ENCODE measurements around the gene HORMAD2.
"Not testable (repeated sequence)": the region's sequence is repeated elsewhere in the genome, so short reads cannot be mapped to it uniquely, and the experiment has no call there.

Gene HORMAD2

GRCh38 chr22:30059346-30060020 lies 20.8 kb upstream of the HORMAD2 start:
- not testable (repeated sequence) for DNase-seq

GRCh38 chr22:30061094-30061493 lies 19.2 kb upstream of the HORMAD2 start:
- DNase-seq, result not testable (repeated sequence)

- no peak for DNase-seq
These were observed 18.0 kb upstream of the HORMAD2 start for GRCh38 chr22:30062259-30062658.

GRCh38 chr22:30062950-30063349 lies 17.3 kb upstream of the HORMAD2 start:
- DNase-seq, result no peak

GRCh38 chr22:30064172-30064571 lies 16.1 kb upstream of the HORMAD2 start:
- DNase-seq, result no peak

GRCh38 chr22:30073743-30074142 lies 6.5 kb upstream of the HORMAD2 start:
- no peak for DNase-seq

GRCh38 chr22:30074147-30074546 lies 6.1 kb upstream of the HORMAD2 start:
- DNase-seq, result no peak

- DNase-seq, result no peak
These were observed 5.3 kb upstream of the HORMAD2 start for GRCh38 chr22:30074994-30075393.

- no peak for DNase-seq
These were observed 2.9 kb upstream of the HORMAD2 start for GRCh38 chr22:30077279-30077880.

- DNase-seq, result no peak
These were observed 1.6 kb upstream of the HORMAD2 start for GRCh38 chr22:30078320-30079311.

- DNase-seq, result no peak
These were observed 541 bp downstream of the HORMAD2 start for GRCh38 chr22:30080805-30081204.

GRCh38 chr22:30086496-30086895 lies 6.2 kb downstream of the HORMAD2 start:
- no peak for DNase-seq

- not testable (repeated sequence) for DNase-seq
These were observed 6.8 kb downstream of the HORMAD2 start for GRCh38 chr22:30087037-30087436.

- no peak for DNase-seq
These were observed 7.3 kb downstream of the HORMAD2 start for GRCh38 chr22:30087611-30088010.

GRCh38 chr22:30088468-30088867 lies 8.2 kb downstream of the HORMAD2 start:
- DNase-seq, result no peak

- DNase-seq, result no peak
These were observed 9.4 kb downstream of the HORMAD2 start for GRCh38 chr22:30089655-30089974.

- no peak for DNase-seq
These were observed 12.4 kb downstream of the HORMAD2 start for GRCh38 chr22:30092686-30093085.

GRCh38 chr22:30094804-30095203 lies 14.5 kb downstream of the HORMAD2 start:
- no peak for DNase-seq

- no peak for DNase-seq
These were observed 17.6 kb downstream of the HORMAD2 start for GRCh38 chr22:30097861-30098260.

- DNase-seq, result not testable (repeated sequence)
These were observed 20.5 kb downstream of the HORMAD2 start for GRCh38 chr22:30100770-30101169.

- DNase-seq, result no peak
These were observed 24.4 kb downstream of the HORMAD2 start for GRCh38 chr22:30104501-30105156.

- DNase-seq, result no peak
These were observed 25.2 kb downstream of the HORMAD2 start for GRCh38 chr22:30105483-30105882.

- DNase-seq, result no peak
These were observed 33.2 kb downstream of the HORMAD2 start for GRCh38 chr22:30113494-30113893.

All from amniotic stem cell (primary cell).